DOHH2 (cell line): ENCODE results near the gene THYN1.

Experiments used
- CTCF ChIP-seq: fragments of 200-600 bp; sonication (generic); IDR thresholded peaks from one replicate; pipeline ENCODE4 v1.5.1; 2014; ENCODE audit warnings: antibody characterized with exemption, mild to moderate bottlenecking, low read depth, low read length; ENCODE audit not compliant: poor library complexity, severe bottlenecking
- EZH2phosphoT487 ChIP-seq: fragments of 200-600 bp; sonication (generic); IDR thresholded peaks from 2 replicates; pipeline ENCODE4 v1.6.1; 2017; ENCODE audit warnings: borderline replicate concordance, mild to moderate bottlenecking, antibody characterized with exemption, low read length, moderate library complexity, mixed read lengths

- TF ChIP-seq CTCF = no peak
- no peak for TF ChIP-seq EZH2phosphoT487
Measured at GRCh38 chr11:134287561-134287960, 34.4 kb upstream of the THYN1 start.
